ENCODE results near the gene AKT3.

- TF ChIP-seq, protein P1, sequence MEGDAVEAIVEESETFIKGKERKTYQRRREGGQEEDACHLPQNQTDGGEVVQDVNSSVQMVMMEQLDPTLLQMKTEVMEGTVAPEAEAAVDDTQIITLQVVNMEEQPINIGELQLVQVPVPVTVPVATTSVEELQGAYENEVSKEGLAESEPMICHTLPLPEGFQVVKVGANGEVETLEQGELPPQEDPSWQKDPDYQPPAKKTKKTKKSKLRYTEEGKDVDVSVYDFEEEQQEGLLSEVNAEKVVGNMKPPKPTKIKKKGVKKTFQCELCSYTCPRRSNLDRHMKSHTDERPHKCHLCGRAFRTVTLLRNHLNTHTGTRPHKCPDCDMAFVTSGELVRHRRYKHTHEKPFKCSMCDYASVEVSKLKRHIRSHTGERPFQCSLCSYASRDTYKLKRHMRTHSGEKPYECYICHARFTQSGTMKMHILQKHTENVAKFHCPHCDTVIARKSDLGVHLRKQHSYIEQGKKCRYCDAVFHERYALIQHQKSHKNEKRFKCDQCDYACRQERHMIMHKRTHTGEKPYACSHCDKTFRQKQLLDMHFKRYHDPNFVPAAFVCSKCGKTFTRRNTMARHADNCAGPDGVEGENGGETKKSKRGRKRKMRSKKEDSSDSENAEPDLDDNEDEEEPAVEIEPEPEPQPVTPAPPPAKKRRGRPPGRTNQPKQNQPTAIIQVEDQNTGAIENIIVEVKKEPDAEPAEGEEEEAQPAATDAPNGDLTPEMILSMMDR (IDR thresholded peaks at IDR 0.05; ENCODE audit: low read depth, low read length, poor library complexity, severe bottlenecking), result no peak
- no peak for TF ChIP-seq EZH2phosphoT487 (IDR thresholded peaks at IDR 0.05; ENCODE audit: borderline replicate concordance, low read length)
Observed at GRCh38 chr1:243844186-243844585, 5.9 kb downstream of the AKT3 start.
